ENCODE results near the gene NCAPD3. TPM values are rescaled to one million over a fixed set of nuclear protein-coding genes. Genes with fewer than 3 reads are reported as not detected.

The NCAPD3 gene
- total RNA-seq, 2 experiments from 2014 or later, result 25.7 to 29.6 TPM

GRCh38 chr11:134153147-134153905 lies 70.4 kb downstream of the NCAPD3 start:
- Mint-ChIP-seq H3K4me1 (ENCODE audit: low read depth) (no peaks in the 10 kb centered on the region), H3K9me3 (no peaks in the 10 kb centered on the region), H3K27me3 (no peaks in the 10 kb centered on the region), H3K27ac (no peak overlapping the region), H3K4me3 (no peak overlapping the region), H3K36me3 (ENCODE audit: low read depth) (peaks cover 69% of the 10 kb centered on the region)
- no peak for DNase-seq
- Histone ChIP-seq H3K36me3 (ENCODE audit: insufficient read depth, low read length) (peaks cover 54% of the 10 kb centered on the region), H3K4me1 (ENCODE audit: insufficient read depth, low read length) (no peaks in the 10 kb centered on the region), H3K4me3 (ENCODE audit: low read length) (no peak overlapping the region), H3K27ac (ENCODE audit: low read depth in 1 of 2, low read length in 2 of 2) (no peak overlapping the region), H3K9me3 (ENCODE audit: control insufficient read depth in 1 of 2, insufficient read depth in 1 of 2, low read length in 2 of 2) (no peaks in the 10 kb centered on the region), H3K27me3 (ENCODE audit: control insufficient read depth in 1 of 2, insufficient read depth in 2 of 2, low read length in 2 of 2) (no peaks in the 10 kb centered on the region)
- ATAC-seq (ENCODE audit: poor library complexity), result no peak
- ChIA-PET CTCF (no interaction called here), POLR2A (no interaction called here)
- no peak for TF ChIP-seq CTCF (IDR thresholded peaks at IDR 0.05)
- intact Hi-C loops (cut with DNase I, micrococcal nuclease), result no loop called here

- Histone ChIP-seq H3K9me3 (ENCODE audit: control insufficient read depth in 1 of 2, insufficient read depth in 1 of 2, low read length in 2 of 2) (no peaks in the 10 kb centered on the region), H3K36me3 (ENCODE audit: insufficient read depth, low read length) (peaks cover 50% of the 10 kb centered on the region), H3K4me3 (ENCODE audit: low read length) (no peak overlapping the region), H3K27me3 (ENCODE audit: control insufficient read depth in 1 of 2, insufficient read depth in 2 of 2, low read length in 2 of 2) (no peaks in the 10 kb centered on the region), H3K4me1 (ENCODE audit: insufficient read depth, low read length) (no peaks in the 10 kb centered on the region), H3K27ac (ENCODE audit: low read depth in 1 of 2, low read length in 2 of 2) (no peak overlapping the region)
- no peaks in the 10 kb centered on the region for H3K9me3 Mint-ChIP-seq
- H3K4me1 Mint-ChIP-seq (ENCODE audit: low read depth), result no peaks in the 10 kb centered on the region
- intact Hi-C loops (cut with DNase I, micrococcal nuclease), result no loop called here
- no peak overlapping the region for H3K4me3 Mint-ChIP-seq
- DNase-seq (no peak), ATAC-seq (ENCODE audit: poor library complexity) (no peak)
- H3K27ac Mint-ChIP-seq, result no peak overlapping the region
- CTCF ChIA-PET, result no interaction called here
- POLR2A ChIA-PET, result no interaction called here
- H3K36me3 Mint-ChIP-seq (ENCODE audit: low read depth), result peaks cover 69% of the 10 kb centered on the region
- TF ChIP-seq CTCF (IDR thresholded peaks at IDR 0.05), result no peak
- H3K27me3 Mint-ChIP-seq, result no peaks in the 10 kb centered on the region
Measured at GRCh38 chr11:134152696-134153095, 71.1 kb downstream of the NCAPD3 start.

- no peaks in the 10 kb centered on the region for H3K4me1 ChIP-seq (ENCODE audit: insufficient read depth, low read length)
- Mint-ChIP-seq H3K36me3 (ENCODE audit: low read depth) (peaks cover 57% of the 10 kb centered on the region), H3K27me3 (no peaks in the 10 kb centered on the region), H3K4me1 (ENCODE audit: low read depth) (no peaks in the 10 kb centered on the region), H3K4me3 (no peak overlapping the region), H3K27ac (no peak overlapping the region), H3K9me3 (no peaks in the 10 kb centered on the region)
- POLR2A ChIA-PET, result no interaction called here
- H3K4me3 ChIP-seq (ENCODE audit: low read length), result no peak overlapping the region
- TF ChIP-seq CTCF (IDR thresholded peaks at IDR 0.05), result no peak
- DNase-seq, result no peak
- CTCF ChIA-PET, result no interaction called here
- no peaks in the 10 kb centered on the region for H3K9me3 ChIP-seq (ENCODE audit: control insufficient read depth in 1 of 2, insufficient read depth in 1 of 2, low read length in 2 of 2)
- ATAC-seq (ENCODE audit: poor library complexity), result no peak
- H3K27ac ChIP-seq (ENCODE audit: low read depth in 1 of 2, low read length in 2 of 2), result no peak overlapping the region
- intact Hi-C loops (cut with DNase I, micrococcal nuclease), result no loop called here
- no peaks in the 10 kb centered on the region for H3K27me3 ChIP-seq (ENCODE audit: control insufficient read depth in 1 of 2, insufficient read depth in 2 of 2, low read length in 2 of 2)
- peaks cover 39% of the 10 kb centered on the region for H3K36me3 ChIP-seq (ENCODE audit: insufficient read depth, low read length)
Measured at GRCh38 chr11:134151083-134151747, 72.6 kb downstream of the NCAPD3 start.
